GM12892 (cell line): ENCODE data around the gene MARCHF10.

Experiments used
- POLR2A ChIP-seq: IDR thresholded peaks from 2 replicates; pipeline ENCODE4 v1.6.1; 2011; ENCODE audit warnings: low read depth, low read length, control low read depth
- TAF1 ChIP-seq: IDR thresholded peaks from 2 replicates; pipeline ENCODE4 v1.6.1; 2011; ENCODE audit warnings: low read depth, mild to moderate bottlenecking, control low read depth, low read length, borderline replicate concordance

DNA sequence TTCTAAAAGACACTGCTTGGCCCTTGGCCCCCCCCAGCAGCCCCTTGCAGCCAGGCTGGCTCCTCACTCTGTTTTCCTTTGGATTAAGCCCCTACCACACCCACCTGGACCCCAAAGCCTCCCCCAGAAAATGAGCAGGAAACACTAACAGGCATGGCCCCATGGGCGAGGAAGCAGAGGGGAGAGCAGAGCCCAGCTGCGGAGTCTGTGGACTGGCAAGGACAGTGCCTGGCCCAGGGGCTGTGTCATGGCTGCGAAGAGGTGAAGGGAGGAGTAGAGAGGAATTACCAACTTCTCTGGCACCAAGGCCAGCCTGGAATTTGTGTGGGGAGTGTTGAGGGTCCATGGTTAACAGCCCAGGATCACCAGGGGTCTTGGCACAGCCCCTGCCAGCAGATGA, 133.3 kb downstream of the MARCHF10 start:
- TF ChIP-seq POLR2A (no peak), TAF1 (no peak)
